Neural progenitor cell (in vitro differentiated cells): ENCODE data around the gene SLC47A2.

ENCODE experiments used
- CTCF ChIP-seq: fragments of 200-600 bp; sonication (generic); IDR thresholded peaks from 2 replicates; pipeline ENCODE4 v1.5.1; 2017; ENCODE audit warnings: antibody characterized with exemption, mild to moderate bottlenecking
- EZH2phosphoT487 ChIP-seq: fragments of 200-600 bp; sonication (generic); IDR thresholded peaks from 2 replicates; pipeline ENCODE4 v1.6.1; 2017; ENCODE audit warnings: antibody characterized with exemption

GRCh38 chr17:19709841-19710240 is 6.5 kb downstream of the SLC47A2 start:
- TF ChIP-seq CTCF: no peak
- TF ChIP-seq EZH2phosphoT487: no peak
